Astrocyte of the cerebellum (primary cell): ENCODE data around the gene MT1B.

ENCODE experiments used
- DNase-seq: peaks from one replicate; pipeline ENCODE4 v3.0.0-alpha.2; 2011; ENCODE audit warnings: low read depth
- H3K4me3 ChIP-seq: 2 replicates; pipeline ENCODE4 v1.5.1; 2011; ENCODE audit warnings: mild to moderate bottlenecking, low read depth, low read length, moderate library complexity
- CTCF ChIP-seq: IDR thresholded peaks from 2 replicates; pipeline ENCODE4 v1.5.1; 2012; ENCODE audit warnings: low read length, low read depth, moderate library complexity, mild to moderate bottlenecking; ENCODE audit errors: missing control alignments
- in situ Hi-C: cut with HindIII; loops from 2 replicates; pipeline ENCODE4 v1.10.0; 2017; ENCODE audit warnings: low sequenced_read_pairs

Gene MT1B

GRCh38 chr16:56700631-56701030 lies 48.9 kb downstream of the MT1B start:
- TF ChIP-seq CTCF = no peak
- H3K4me3 ChIP-seq = no peak overlapping the region
- DNase-seq = no peak
- in situ Hi-C loops = no loop called here

- no peak for TF ChIP-seq CTCF
- in situ Hi-C loops = no loop called here
- DNase-seq = no peak
- H3K4me3 ChIP-seq = no peak overlapping the region
Measured at GRCh38 chr16:56701534-56701933, 49.8 kb downstream of the MT1B start.
